SK-N-SH treated with all-trans-retinoic acid at 6 μM for 48 hours (cell line): ENCODE measurements around the gene CEACAM6.

Experiments used
- CSDC2 ChIP-seq: fragments of 250-450 bp; sonication (Bioruptor Pico); IDR thresholded peaks from 2 replicates; pipeline ENCODE4 v1.5.0; 2020; ENCODE audit warnings: mild to moderate bottlenecking, moderate library complexity
- ESRRG ChIP-seq: fragments of 250-450 bp; sonication (Bioruptor Pico); IDR thresholded peaks from 2 replicates; pipeline ENCODE4 v1.6.1; 2021; ENCODE audit warnings: mild to moderate bottlenecking
- GLIS3 ChIP-seq: fragments of 250-450 bp; sonication (Bioruptor Pico); IDR thresholded peaks from 2 replicates; pipeline ENCODE4 v1.5.0; 2020; ENCODE audit warnings: mild to moderate bottlenecking, moderate library complexity
- OSR1 ChIP-seq: fragments of 250-450 bp; sonication (Bioruptor Pico); IDR thresholded peaks from 2 replicates; pipeline ENCODE4 v1.8.0; 2022; ENCODE audit warnings: moderate library complexity, mild to moderate bottlenecking, inconsistent platforms
- PPARA ChIP-seq: fragments of 250-450 bp; sonication (Bioruptor Pico); IDR thresholded peaks from 2 replicates; pipeline ENCODE4 v1.5.0; 2020; ENCODE audit warnings: mild to moderate bottlenecking, borderline replicate concordance
- RARB ChIP-seq: fragments of 250-450 bp; sonication (Bioruptor Pico); IDR thresholded peaks from 2 replicates; pipeline ENCODE4 v1.8.0; 2021; ENCODE audit warnings: mild to moderate bottlenecking, moderate library complexity
- ZC3H10 ChIP-seq: fragments of 250-450 bp; sonication (Bioruptor Pico); IDR thresholded peaks from 2 replicates; pipeline ENCODE4 v1.5.1; 2021; ENCODE audit warnings: mild to moderate bottlenecking, moderate library complexity
- ZFP3 ChIP-seq: fragments of 250-450 bp; sonication (Bioruptor Pico); IDR thresholded peaks from 2 replicates; pipeline ENCODE4 v1.5.0; 2020; ENCODE audit warnings: mild to moderate bottlenecking, moderate library complexity
- ZFP30 ChIP-seq: fragments of 450-650 bp; formaldehyde crosslinking; IDR thresholded peaks from 2 replicates; pipeline ENCODE4 v1.5.0; 2022; ENCODE audit warnings: mild to moderate bottlenecking, moderate library complexity
- TF ChIP-seq, protein P1 (sequence below): fragments of 250-450 bp; sonication (Bioruptor Pico); IDR thresholded peaks from 2 replicates; pipeline ENCODE4 v1.8.0; 2020; ENCODE audit warnings: mild to moderate bottlenecking, moderate library complexity, borderline replicate concordance
- TF ChIP-seq, protein P2 (sequence below): fragments of 250-450 bp; sonication (Bioruptor Pico); IDR thresholded peaks from 2 replicates; pipeline ENCODE4 v1.5.1; 2021; ENCODE audit warnings: mild to moderate bottlenecking, moderate library complexity
- TF ChIP-seq, protein P3 (sequence below): fragments of 250-450 bp; sonication (Bioruptor Pico); IDR thresholded peaks from 2 replicates; pipeline ENCODE4 v1.5.1; 2020; ENCODE audit warnings: low read depth, mild to moderate bottlenecking, moderate library complexity

DNA sequence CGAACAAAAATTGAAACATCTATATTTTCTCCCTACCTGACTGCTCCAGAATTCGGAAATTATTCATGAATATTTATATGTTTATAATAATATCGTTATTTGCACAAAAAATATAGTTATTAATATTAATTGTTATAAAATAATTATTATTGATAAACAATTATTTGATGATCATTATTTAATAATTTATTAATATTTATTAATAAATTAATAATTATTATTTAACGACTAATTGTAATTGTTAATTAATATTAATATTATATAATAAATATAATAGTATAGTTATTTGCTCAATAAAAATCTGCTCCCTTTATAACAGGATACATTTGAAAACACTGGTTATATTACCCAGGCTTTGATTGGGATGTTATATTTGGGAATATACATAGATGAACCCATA is 14.3 kb downstream of the CEACAM6 start:
- TF ChIP-seq OSR1 (CRISPR knock-in tag) = no peak
- TF ChIP-seq PPARA (CRISPR knock-in tag) = no peak
- no peak for TF ChIP-seq ZFP30
- TF ChIP-seq, protein P1, sequence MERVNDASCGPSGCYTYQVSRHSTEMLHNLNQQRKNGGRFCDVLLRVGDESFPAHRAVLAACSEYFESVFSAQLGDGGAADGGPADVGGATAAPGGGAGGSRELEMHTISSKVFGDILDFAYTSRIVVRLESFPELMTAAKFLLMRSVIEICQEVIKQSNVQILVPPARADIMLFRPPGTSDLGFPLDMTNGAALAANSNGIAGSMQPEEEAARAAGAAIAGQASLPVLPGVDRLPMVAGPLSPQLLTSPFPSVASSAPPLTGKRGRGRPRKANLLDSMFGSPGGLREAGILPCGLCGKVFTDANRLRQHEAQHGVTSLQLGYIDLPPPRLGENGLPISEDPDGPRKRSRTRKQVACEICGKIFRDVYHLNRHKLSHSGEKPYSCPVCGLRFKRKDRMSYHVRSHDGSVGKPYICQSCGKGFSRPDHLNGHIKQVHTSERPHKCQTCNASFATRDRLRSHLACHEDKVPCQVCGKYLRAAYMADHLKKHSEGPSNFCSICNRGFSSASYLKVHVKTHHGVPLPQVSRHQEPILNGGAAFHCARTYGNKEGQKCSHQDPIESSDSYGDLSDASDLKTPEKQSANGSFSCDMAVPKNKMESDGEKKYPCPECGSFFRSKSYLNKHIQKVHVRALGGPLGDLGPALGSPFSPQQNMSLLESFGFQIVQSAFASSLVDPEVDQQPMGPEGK (CRISPR knock-in tag) = no peak
- TF ChIP-seq, protein P2, sequence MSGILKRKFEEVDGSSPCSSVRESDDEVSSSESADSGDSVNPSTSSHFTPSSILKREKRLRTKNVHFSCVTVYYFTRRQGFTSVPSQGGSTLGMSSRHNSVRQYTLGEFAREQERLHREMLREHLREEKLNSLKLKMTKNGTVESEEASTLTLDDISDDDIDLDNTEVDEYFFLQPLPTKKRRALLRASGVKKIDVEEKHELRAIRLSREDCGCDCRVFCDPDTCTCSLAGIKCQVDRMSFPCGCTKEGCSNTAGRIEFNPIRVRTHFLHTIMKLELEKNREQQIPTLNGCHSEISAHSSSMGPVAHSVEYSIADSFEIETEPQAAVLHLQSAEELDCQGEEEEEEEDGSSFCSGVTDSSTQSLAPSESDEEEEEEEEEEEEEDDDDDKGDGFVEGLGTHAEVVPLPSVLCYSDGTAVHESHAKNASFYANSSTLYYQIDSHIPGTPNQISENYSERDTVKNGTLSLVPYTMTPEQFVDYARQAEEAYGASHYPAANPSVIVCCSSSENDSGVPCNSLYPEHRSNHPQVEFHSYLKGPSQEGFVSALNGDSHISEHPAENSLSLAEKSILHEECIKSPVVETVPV (CRISPR knock-in tag) = no peak
- no peak for TF ChIP-seq ESRRG (CRISPR knock-in tag)
- TF ChIP-seq, protein P3, sequence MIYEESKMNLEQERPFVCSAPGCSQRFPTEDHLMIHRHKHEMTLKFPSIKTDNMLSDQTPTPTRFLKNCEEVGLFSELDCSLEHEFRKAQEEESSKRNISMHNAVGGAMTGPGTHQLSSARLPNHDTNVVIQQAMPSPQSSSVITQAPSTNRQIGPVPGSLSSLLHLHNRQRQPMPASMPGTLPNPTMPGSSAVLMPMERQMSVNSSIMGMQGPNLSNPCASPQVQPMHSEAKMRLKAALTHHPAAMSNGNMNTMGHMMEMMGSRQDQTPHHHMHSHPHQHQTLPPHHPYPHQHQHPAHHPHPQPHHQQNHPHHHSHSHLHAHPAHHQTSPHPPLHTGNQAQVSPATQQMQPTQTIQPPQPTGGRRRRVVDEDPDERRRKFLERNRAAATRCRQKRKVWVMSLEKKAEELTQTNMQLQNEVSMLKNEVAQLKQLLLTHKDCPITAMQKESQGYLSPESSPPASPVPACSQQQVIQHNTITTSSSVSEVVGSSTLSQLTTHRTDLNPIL = no peak
- no peak for TF ChIP-seq RARB (CRISPR knock-in tag)
- no peak for TF ChIP-seq ZFP3 (CRISPR knock-in tag)
- no peak for TF ChIP-seq CSDC2 (CRISPR knock-in tag)
- TF ChIP-seq ZC3H10 (CRISPR knock-in tag) = no peak
- TF ChIP-seq GLIS3 = no peak
